Breast epithelium (tissue), 4 donors: ENCODE measurements around the gene ZNF282. TPM values are rescaled to one million over a fixed set of nuclear protein-coding genes. Genes with fewer than 3 reads are reported as not detected.

Experiments
- DNase-seq, 2 donors: peaks; one replicate each; pipeline ENCODE4 v3.0.0-alpha.2; 2019; ENCODE audit warnings: low spot score in 2 of 2
- H3K27ac ChIP-seq, 2 donors: fragments of 200-600 bp; sonication (generic) in 1 of 2; one replicate each; pipeline ENCODE4 v1.5.1; 2016 to 2019; ENCODE audit warnings: mild to moderate bottlenecking in 1 of 2
- H3K27me3 ChIP-seq, 2 donors: fragments of 200-600 bp; sonication (generic) in 1 of 2; one replicate each; pipeline versions ENCODE4 v1.5.1 to v1.6.0; 2017 to 2019; ENCODE audit warnings: control low read depth in 1 of 2, mild to moderate bottlenecking in 1 of 2
- H3K36me3 ChIP-seq: fragments of 200-600 bp; one replicate; pipeline ENCODE4 v1.5.1; 2019
- H3K4me1 ChIP-seq, 2 donors: fragments of 200-600 bp; sonication (generic); one replicate each; pipeline ENCODE4 v1.5.1; 2016 to 2019; ENCODE audit warnings: control low read depth in 1 of 2
- H3K4me3 ChIP-seq, 3 donors: fragments of 200-600 bp; sonication (generic); 1 replicate in 2 of 3; 2 replicates in 1 of 3; pipeline ENCODE4 v1.5.1; 2016 to 2019; ENCODE audit warnings: mild to moderate bottlenecking in 3 of 3, moderate library complexity in 2 of 3
- H3K9me3 ChIP-seq, 2 donors: fragments of 200-600 bp; sonication (generic) in 1 of 2; one replicate each; pipeline ENCODE4 v1.5.1; 2016 to 2019; ENCODE audit warnings: control low read depth in 1 of 2
- POLR2A ChIP-seq: fragments of 450-650 bp; IDR thresholded peaks from one replicate; pipeline ENCODE4 v1.6.1; 2016; ENCODE audit warnings: antibody characterized with exemption, mild to moderate bottlenecking, moderate library complexity
- POLR2AphosphoS5 ChIP-seq, 3 donors: sonication (generic); formaldehyde crosslinking; IDR thresholded peaks; one replicate each; pipeline ENCODE4 v1.6.1; 2017; ENCODE audit warnings: antibody characterized with exemption in 3 of 3
- intact Hi-C: fragments of 100-400 bp; cut with DNase I; formaldehyde crosslinking; loops from one replicate; pipeline ENCODE4 v1.15.1; 2023; ENCODE audit warnings: low total_unique reads
- total RNA-seq, 3 donors: library from RNA; depleted of rRNA; stranded (reverse); fragments of >200 nt; gene quantifications; one replicate each; pipeline ENCODE4 v1.1.0, GENCODE V29; 2016
- TF ChIP-seq, protein P1 (sequence below), 3 donors: fragments of 450-650 bp; IDR thresholded peaks; one replicate each; pipeline ENCODE4 v1.5.1; 2016 to 2017; ENCODE audit warnings: antibody characterized with exemption in 3 of 3, mild to moderate bottlenecking in 3 of 3, moderate library complexity in 3 of 3

ZNF282 gene
- total RNA-seq, 3 donors from 2014 or later: 13.0 to 19.2 (median 17.4) TPM

DNA sequence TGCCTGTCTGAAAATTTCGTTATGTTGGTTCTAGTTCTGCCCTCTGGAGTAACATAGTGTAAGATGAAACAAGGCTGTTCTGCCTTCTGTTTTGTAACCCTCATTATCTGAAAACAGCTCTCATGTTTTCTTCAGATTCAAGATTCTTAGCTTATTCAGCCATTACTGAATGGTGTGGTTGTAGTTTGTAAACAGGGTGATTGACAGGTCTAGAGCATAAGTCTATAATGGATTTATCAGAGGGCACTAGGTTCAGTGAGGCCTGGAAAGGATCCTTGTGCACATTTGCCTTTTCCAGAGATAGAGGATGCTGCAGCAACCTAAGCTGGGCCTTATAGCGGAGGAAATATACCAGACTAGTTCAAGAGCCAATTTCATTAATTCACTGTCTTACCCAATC, 42.0 kb upstream of the ZNF282 start:
- no peaks in the 10 kb centered on the region for H3K4me1 ChIP-seq
- intact Hi-C loops: no loop called here
- TF ChIP-seq POLR2AphosphoS5 (IDR thresholded peaks at IDR 0.05) (no peak), POLR2A (no peak)
- TF ChIP-seq, protein P1, sequence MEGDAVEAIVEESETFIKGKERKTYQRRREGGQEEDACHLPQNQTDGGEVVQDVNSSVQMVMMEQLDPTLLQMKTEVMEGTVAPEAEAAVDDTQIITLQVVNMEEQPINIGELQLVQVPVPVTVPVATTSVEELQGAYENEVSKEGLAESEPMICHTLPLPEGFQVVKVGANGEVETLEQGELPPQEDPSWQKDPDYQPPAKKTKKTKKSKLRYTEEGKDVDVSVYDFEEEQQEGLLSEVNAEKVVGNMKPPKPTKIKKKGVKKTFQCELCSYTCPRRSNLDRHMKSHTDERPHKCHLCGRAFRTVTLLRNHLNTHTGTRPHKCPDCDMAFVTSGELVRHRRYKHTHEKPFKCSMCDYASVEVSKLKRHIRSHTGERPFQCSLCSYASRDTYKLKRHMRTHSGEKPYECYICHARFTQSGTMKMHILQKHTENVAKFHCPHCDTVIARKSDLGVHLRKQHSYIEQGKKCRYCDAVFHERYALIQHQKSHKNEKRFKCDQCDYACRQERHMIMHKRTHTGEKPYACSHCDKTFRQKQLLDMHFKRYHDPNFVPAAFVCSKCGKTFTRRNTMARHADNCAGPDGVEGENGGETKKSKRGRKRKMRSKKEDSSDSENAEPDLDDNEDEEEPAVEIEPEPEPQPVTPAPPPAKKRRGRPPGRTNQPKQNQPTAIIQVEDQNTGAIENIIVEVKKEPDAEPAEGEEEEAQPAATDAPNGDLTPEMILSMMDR (IDR thresholded peaks at IDR 0.05): no peak
- no peaks in the 10 kb centered on the region for H3K36me3 ChIP-seq
- no peak overlapping the region for H3K4me3 ChIP-seq
- no peaks in the 10 kb centered on the region for H3K27me3 ChIP-seq
- no peaks in the 10 kb centered on the region for H3K9me3 ChIP-seq
- no peak for DNase-seq
- no peak overlapping the region for H3K27ac ChIP-seq

DNA sequence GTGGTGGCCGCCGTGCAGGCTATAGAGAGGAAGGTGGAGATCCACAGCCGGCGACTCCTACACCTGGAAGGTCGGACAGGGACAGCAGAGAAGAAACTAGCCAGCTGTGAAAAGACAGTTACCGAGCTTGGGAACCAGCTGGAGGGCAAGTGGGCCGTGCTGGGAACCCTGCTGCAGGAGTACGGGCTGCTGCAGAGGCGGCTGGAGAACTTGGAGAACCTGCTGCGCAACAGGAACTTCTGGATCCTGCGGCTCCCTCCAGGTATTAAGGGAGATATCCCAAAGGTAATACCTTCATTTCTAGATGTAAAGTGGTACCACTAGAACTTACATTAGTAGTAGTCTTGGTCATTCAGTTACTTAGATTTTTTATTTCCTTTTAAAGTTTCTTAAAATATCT, 41.3 kb upstream of the ZNF282 start:
- TF ChIP-seq POLR2A: no peak
- TF ChIP-seq POLR2AphosphoS5 (IDR thresholded peaks at IDR 0.05): no peak
- TF ChIP-seq, protein P1 (IDR thresholded peaks at IDR 0.05): no peak
- no peaks in the 10 kb centered on the region for H3K9me3 ChIP-seq
- no peaks in the 10 kb centered on the region for H3K27me3 ChIP-seq
- no peak overlapping the region for H3K27ac ChIP-seq
- peak in 1 of 2 donors; percentile 62 for DNase-seq
- intact Hi-C loops: no loop called here
- no peaks in the 10 kb centered on the region for H3K36me3 ChIP-seq
- no peaks in the 10 kb centered on the region for H3K4me1 ChIP-seq
- H3K4me3 ChIP-seq: no peak overlapping the region

DNA sequence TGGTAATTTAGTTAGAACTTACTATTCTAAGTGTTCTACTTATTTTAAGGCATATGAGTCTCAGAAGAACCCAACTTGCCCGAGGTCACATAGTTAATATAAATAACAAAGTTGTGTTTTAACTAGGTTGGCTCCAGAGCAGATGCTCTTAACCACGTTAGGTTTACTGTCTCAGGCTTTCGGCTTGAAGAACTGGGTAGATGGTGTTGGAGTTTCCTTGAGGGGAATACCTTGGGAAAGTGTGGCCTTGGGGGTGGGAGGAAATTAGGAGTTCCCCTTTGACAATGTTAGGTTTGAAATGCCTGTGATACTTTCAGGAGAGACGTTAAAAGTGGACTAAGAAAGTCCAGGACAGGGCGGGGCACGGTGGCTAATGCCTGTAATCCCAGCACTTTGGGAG, 38.4 kb upstream of the ZNF282 start:
- intact Hi-C loops: no loop called here
- Histone ChIP-seq H3K36me3 (no peaks in the 10 kb centered on the region), H3K27ac (no peak overlapping the region), H3K4me3 (no peak overlapping the region), H3K27me3 (no peaks in the 10 kb centered on the region), H3K9me3 (no peaks in the 10 kb centered on the region), H3K4me1 (no peaks in the 10 kb centered on the region)
- TF ChIP-seq, protein P1 (IDR thresholded peaks at IDR 0.05): no peak
- TF ChIP-seq POLR2A (no peak), POLR2AphosphoS5 (IDR thresholded peaks at IDR 0.05) (no peak)
- DNase-seq: no peak

- Histone ChIP-seq H3K4me1 (no peaks in the 10 kb centered on the region), H3K27ac (no peak overlapping the region), H3K36me3 (peaks cover under 1% of the 10 kb centered on the region), H3K4me3 (no peak overlapping the region), H3K27me3 (no peaks in the 10 kb centered on the region), H3K9me3 (no peaks in the 10 kb centered on the region)
- DNase-seq: no peak
- TF ChIP-seq POLR2A (no peak), POLR2AphosphoS5 (IDR thresholded peaks at IDR 0.05) (no peak)
- TF ChIP-seq, protein P1 (IDR thresholded peaks at IDR 0.05): no peak
- intact Hi-C loops: no loop called here
Measured at GRCh38 chr7:149161241-149161848, 34.0 kb upstream of the ZNF282 start.

DNA sequence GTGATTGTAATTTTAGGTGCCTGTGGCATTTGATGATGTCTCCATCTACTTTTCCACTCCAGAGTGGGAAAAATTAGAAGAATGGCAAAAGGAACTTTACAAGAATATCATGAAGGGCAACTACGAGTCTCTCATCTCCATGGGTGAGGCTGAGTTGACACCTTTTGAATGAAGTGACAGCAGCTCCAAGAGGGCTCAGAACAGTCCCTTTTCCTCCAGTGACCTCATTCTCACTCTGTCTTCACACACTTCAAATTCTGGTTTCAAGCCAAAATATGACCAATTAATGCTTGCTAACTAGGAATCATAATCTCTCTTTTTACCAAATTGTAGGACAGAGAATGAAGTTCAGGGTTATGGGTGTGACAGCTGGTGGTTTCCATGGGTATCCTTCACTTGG, 29.2 kb upstream of the ZNF282 start:
- intact Hi-C loops: no loop called here
- TF ChIP-seq POLR2A: no peak
- TF ChIP-seq, protein P1 (IDR thresholded peaks at IDR 0.05): no peak
- TF ChIP-seq POLR2AphosphoS5 (IDR thresholded peaks at IDR 0.05): no peak
- H3K9me3 ChIP-seq: no peaks in the 10 kb centered on the region
- H3K27ac ChIP-seq: no peak overlapping the region
- H3K36me3 ChIP-seq: peaks cover 21% of the 10 kb centered on the region
- H3K27me3 ChIP-seq: no peaks in the 10 kb centered on the region
- DNase-seq: no peak
- H3K4me1 ChIP-seq: no peaks in the 10 kb centered on the region
- H3K4me3 ChIP-seq: no peak overlapping the region
